Cortex of kidney (tissue), 1 donor: ENCODE data around the gene DNAJB12.

Source experiments
- DNase-seq: peaks from one replicate; lab custom pipeline; 2025; lab: John Stamatoyannopoulos, UW

DNAJB12 gene

GRCh38 chr10:72291019-72291532 lies 63.6 kb downstream of the DNAJB12 start:
- DNase-seq, result no peak

- DNase-seq, result no peak
These were observed 68.7 kb downstream of the DNAJB12 start for GRCh38 chr10:72285972-72286521.

- DNase-seq, result no peak
These were observed 71.6 kb downstream of the DNAJB12 start for GRCh38 chr10:72283131-72283530.
